ENCODE measurements around the gene RAD17. TPM values are rescaled to one million over a fixed set of nuclear protein-coding genes. Genes with fewer than 3 reads are reported as not detected.
"Not testable (repeated sequence)": the region's sequence is repeated elsewhere in the genome, so short reads cannot be mapped to it uniquely, and the experiment has no call there.

The RAD17 gene
- polyA plus RNA-seq, 4 donors, result 12.6 to 26.5 (median 15.0) TPM

- 81 to 88% (median 84%) methylated on average over 7 of the region's 7 CpGs for WGBS, 3 donors
- peak overlapping the region; percentile 35 to 99 (median 91) for H3K27ac ChIP-seq (ENCODE audit: low read depth in 1 of 3, low read length in 2 of 3)
- FAIRE-seq, result not testable (repeated sequence)
Measured at GRCh38 chr5:69455428-69455988, 85.9 kb downstream of the RAD17 start.

GRCh38 chr5:69462170-69462569 is 92.6 kb downstream of the RAD17 start:
- H3K4me3 ChIP-seq (ENCODE audit: low read depth in 1 of 3, low read length in 3 of 3), result no peak overlapping the region
- 95 to 100% (median 100%) methylated on average over 1 of the region's 1 CpG for WGBS, 3 donors
- H3K4me1 ChIP-seq (ENCODE audit: control insufficient read depth in 3 of 3, insufficient read depth in 2 of 3, low read depth in 1 of 3, low read length in 2 of 3), result no peaks in the 10 kb centered on the region
- no peak for DNase-seq
- H3K9me3 ChIP-seq (ENCODE audit: control insufficient read depth in 2 of 2, insufficient read depth in 1 of 2, low read depth in 1 of 2, low read length in 1 of 2), result peaks cover 0 to 3% of the 10 kb centered on the region in 2 donors
- FAIRE-seq, result no peak
- no peaks in the 10 kb centered on the region for H3K36me3 ChIP-seq (ENCODE audit: control insufficient read depth in 3 of 3, insufficient read depth in 2 of 3, low read depth in 1 of 3, low read length in 3 of 3)
- H3K27ac ChIP-seq (ENCODE audit: low read depth in 1 of 3, low read length in 2 of 3), result no peak overlapping the region
- H3K27me3 ChIP-seq (ENCODE audit: control insufficient read depth in 3 of 3, insufficient read depth in 3 of 3, low read length in 3 of 3), result no peaks in the 10 kb centered on the region

More at GRCh38 chr5:69455428-69455988, 85.9 kb downstream of the RAD17 start:
- H3K36me3 ChIP-seq (ENCODE audit: control insufficient read depth in 3 of 3, insufficient read depth in 2 of 3, low read depth in 1 of 3, low read length in 3 of 3); H3K9me3 ChIP-seq (ENCODE audit: control insufficient read depth in 2 of 2, insufficient read depth in 1 of 2, low read depth in 1 of 2, low read length in 1 of 2); H3K27me3 ChIP-seq (ENCODE audit: control insufficient read depth in 3 of 3, insufficient read depth in 3 of 3, low read length in 3 of 3); H3K4me3 ChIP-seq (ENCODE audit: low read depth in 1 of 3, low read length in 3 of 3): not testable (repeated sequence)
- peak in 1 of 2 donors; percentile 30 for DNase-seq
- peaks cover 0 to 34% (median 4%) of the 10 kb centered on the region in 3 donors for H3K4me1 ChIP-seq (ENCODE audit: control insufficient read depth in 3 of 3, insufficient read depth in 2 of 3, low read depth in 1 of 3, low read length in 2 of 3)

Other genes with a start within 250 kb of the RAD17 start
- 10 to 100 TPM in 2 of 4 donors, 1 to 10 TPM in 2; 5.1 to 82.4 (median 26.2) TPM for gene CCNB1, start 202.7 kb upstream of the RAD17 start, polyA plus RNA-seq
- 10 to 100 TPM in 2 of 4 donors, 1 to 10 TPM in 2; 2.5 to 13.0 (median 8.0) TPM for gene CENPH, start 180.2 kb upstream of the RAD17 start, polyA plus RNA-seq
- 10 to 100 TPM; 19.7 to 38.8 (median 22.1) TPM for gene CDK7, start 134.9 kb upstream of the RAD17 start, polyA plus RNA-seq
- gene CCDC125, start 37.0 kb upstream of the RAD17 start, polyA plus RNA-seq, result 10 to 100 TPM in 1 of 4 donors, 1 to 10 TPM in 3; 5.1 to 15.1 (median 8.0) TPM
- gene AK6, start 298 bp upstream of the RAD17 start, polyA plus RNA-seq, result 10 to 100 TPM; 39.5 to 61.6 (median 52.3) TPM
- 10 to 100 TPM; 56.4 to 70.3 (median 64.2) TPM for gene TAF9, start 298 bp upstream of the RAD17 start, polyA plus RNA-seq
- gene MARVELD2, start 45.3 kb downstream of the RAD17 start, polyA plus RNA-seq, result 10 to 100 TPM in 2 of 4 donors, 1 to 10 TPM in 2; 6.2 to 52.2 (median 9.4) TPM
- gene OCLN, start 123.0 kb downstream of the RAD17 start, polyA plus RNA-seq, result 100 to 1,000 TPM in 1 of 4 donors, 10 to 100 TPM in 1, 1 to 10 TPM in 2; 7.8 to 134 (median 12.3) TPM
- 10 to 100 TPM in 3 of 4 donors, 1 to 10 TPM in 1; 5.7 to 61.2 (median 16.0) TPM for gene GTF2H2C, start 190.4 kb downstream of the RAD17 start, polyA plus RNA-seq